Esophagus mucosa (tissue), 1 donor: ENCODE results near the gene VDAC1. TPM values are rescaled to one million over a fixed set of nuclear protein-coding genes. Genes with fewer than 3 reads are reported as not detected.
"Not testable (repeated sequence)": the region's sequence is repeated elsewhere in the genome, so short reads cannot be mapped to it uniquely, and the experiment has no call there.

Experiments used
- ATAC-seq: fragments of 200-7000 bp; cut with Tn5 transposase; one replicate; pipeline ENCODE4 v1.9.1; 2020
- total RNA-seq: library from RNA; stranded (reverse); gene quantifications from one replicate; pipeline ENCODE4 v1.2.4, GENCODE V29; 2023
- donor health status: DM: yes; HTN: yes; CAD: no.

The VDAC1 gene
- total RNA-seq, 1 donor from 2014 or later = 154 TPM

DNA sequence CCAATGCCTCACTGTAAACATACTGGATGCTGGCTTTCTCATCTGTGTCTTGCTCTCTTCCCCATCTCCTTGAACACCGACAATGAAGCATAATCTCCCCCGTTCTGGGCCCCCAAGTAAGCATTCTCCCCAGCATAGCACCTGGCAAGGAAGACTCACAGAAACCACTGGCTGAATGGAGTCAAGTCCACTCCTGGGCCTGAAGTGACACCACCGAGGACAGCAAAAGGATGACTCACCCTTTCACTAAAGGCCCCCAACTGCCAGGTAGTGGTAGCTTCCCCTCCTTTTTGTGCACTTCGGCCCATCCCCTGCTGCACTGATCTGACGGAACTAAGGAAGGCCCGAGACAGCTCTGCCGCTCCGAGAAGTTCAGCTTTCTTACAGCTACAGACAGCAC, 9.4 kb downstream of the VDAC1 start:
- ATAC-seq = no peak

GRCh38 chr5:133994990-133995333, 9.8 kb downstream of the VDAC1 start:
- no peak for ATAC-seq

GRCh38 chr5:133994297-133994989, 10.3 kb downstream of the VDAC1 start:
- no peak for ATAC-seq

GRCh38 chr5:133993185-133993936, 11.4 kb downstream of the VDAC1 start:
- ATAC-seq = no peak

DNA sequence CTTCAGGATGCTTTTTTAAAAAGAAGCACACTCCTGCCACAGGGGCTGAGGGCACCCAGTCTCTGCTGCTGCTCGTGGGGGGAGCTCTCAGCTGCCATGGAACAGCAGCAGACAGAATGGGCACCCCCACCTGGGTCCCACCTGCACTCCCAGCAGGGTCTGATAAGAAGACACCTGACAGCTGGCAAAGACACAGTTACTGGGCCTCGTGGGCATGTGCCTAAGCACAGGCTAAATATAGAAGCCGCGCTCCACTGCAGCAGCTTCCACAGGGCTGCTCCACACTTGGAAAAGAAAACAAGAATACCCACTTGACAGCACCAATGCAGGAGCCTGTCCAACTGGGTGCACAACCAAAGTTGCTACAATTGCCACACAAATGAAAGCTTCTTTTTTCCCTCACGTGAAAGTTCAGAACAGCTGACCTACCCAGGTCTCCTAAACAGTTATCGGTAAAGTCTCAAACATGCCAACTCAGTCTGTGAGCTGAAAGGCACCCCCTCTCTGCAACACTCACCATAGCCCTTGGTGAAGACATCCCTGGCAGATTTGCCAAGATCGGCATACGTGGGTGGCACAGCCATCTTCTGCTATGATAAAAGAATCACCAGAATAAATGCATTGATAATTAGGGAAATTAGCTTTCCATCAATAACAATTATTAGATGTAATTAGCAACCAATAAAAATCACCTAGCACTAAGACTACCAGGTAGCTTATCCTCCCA, 12.2 kb downstream of the VDAC1 start:
- no peak for ATAC-seq

GRCh38 chr5:133991171-133991910, 13.4 kb downstream of the VDAC1 start:
- no peak for ATAC-seq

GRCh38 chr5:133990396-133990795, 14.4 kb downstream of the VDAC1 start:
- no peak for ATAC-seq

GRCh38 chr5:133985540-133986180, 19.1 kb downstream of the VDAC1 start:
- no peak for ATAC-seq

DNA sequence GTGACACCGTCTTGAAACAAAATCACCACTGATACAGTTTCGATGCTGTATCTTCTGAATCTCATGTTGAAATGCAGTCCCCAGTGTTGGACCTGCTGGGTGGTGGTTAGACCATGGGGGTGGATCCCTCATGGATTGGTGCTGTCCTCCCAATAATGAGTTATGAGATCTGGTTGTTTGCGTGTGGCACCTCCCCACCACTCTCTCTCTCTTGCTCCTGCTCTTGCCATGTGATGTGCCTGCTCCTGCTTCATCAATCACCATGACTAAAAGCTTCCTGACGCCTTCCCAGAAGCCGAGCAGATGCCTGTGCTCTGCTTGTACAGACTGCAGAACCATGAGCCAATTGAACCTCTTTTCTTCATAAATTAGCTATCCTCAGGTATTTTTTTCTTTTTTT, 21.1 kb downstream of the VDAC1 start:
- ATAC-seq = no peak

DNA sequence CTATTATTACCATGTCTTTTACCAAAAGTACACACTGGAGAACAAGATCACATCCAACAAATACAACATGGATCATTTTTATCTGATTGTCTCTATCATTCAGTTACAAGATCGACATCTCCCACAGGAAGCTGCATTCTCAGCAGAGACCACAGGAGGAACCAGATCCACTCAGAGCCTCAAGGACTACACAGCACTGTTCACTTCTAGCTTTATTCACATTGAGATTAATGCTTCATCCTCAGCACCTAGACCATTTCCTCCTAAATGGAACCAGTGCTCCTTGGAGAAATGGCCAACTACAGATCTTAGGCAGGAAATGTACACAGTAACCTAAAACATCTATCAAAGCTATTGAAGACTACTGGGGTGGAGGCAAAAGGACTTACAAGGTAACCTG, 23.1 kb downstream of the VDAC1 start:
- ATAC-seq = no peak

- ATAC-seq = no peak
Observed at GRCh38 chr5:133980652-133981051, 24.1 kb downstream of the VDAC1 start.

GRCh38 chr5:133978943-133979342, 25.8 kb downstream of the VDAC1 start:
- ATAC-seq = no peak

GRCh38 chr5:133977858-133978257, 26.9 kb downstream of the VDAC1 start:
- no peak for ATAC-seq

GRCh38 chr5:133977161-133977787, 27.5 kb downstream of the VDAC1 start:
- peak; percentile 64 for ATAC-seq

- not testable (repeated sequence) for ATAC-seq
Observed at GRCh38 chr5:133975546-133975945, 29.2 kb downstream of the VDAC1 start.

DNA sequence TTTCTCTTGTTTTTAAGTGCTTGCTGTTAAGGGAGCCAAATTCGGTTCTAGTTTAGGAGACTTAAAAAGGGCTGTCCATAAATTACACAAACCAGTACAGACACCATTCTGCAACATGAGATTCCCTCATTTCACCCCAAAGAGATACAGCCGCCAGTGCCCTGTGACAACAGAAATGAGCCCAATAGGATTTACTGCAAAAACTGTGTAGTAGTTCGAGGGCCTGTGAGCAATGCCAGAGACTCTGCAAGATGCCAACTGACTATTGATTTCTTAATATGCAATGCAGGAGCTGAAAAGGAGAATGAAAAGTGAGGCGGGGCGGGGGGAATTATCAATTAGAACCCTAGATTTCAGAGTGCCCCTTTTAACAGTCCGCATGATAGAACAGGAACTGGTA, 30.6 kb downstream of the VDAC1 start:
- ATAC-seq = no peak

GRCh38 chr5:133970325-133970909, 34.4 kb downstream of the VDAC1 start:
- ATAC-seq = no peak

DNA sequence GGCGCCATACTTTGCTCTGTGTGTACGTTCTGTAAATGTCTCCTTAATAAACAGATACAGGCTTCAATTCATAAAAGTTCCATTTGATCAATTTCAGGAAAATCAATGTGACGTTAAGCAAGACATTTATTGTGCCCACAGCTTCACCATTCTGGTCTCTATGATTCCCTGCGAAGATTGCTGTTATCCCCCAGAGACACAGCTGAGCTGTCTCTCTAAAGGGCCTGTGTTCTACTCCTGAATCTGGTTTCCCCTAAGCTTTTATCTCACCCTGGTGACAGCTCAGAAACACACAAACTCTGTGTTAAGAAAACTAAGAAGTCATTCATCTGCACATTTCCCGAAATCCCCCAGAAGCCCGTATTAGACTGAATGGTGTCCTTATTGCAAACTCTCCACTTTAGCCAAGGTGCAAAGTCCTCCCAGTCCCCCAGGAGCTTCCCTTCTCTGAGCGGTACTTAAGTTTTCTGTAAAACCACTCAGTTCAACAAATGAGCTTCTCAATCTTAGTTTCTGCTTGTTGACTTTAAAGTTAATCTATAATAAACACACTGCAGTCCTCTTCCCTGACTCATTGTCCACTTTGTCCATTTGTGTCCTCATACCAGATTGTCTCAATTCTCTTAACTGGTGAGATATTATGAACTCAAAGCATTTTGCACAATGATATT, 35.0 kb downstream of the VDAC1 start:
- no peak for ATAC-seq

GRCh38 chr5:133968204-133968980, 36.4 kb downstream of the VDAC1 start, which contains the start of gene C5orf15:
C5orf15 (minus strand) TSS chr5:133968625; CDS start chr5:133968584, 41 bp downstream.
- peak; percentile 98 for ATAC-seq

DNA sequence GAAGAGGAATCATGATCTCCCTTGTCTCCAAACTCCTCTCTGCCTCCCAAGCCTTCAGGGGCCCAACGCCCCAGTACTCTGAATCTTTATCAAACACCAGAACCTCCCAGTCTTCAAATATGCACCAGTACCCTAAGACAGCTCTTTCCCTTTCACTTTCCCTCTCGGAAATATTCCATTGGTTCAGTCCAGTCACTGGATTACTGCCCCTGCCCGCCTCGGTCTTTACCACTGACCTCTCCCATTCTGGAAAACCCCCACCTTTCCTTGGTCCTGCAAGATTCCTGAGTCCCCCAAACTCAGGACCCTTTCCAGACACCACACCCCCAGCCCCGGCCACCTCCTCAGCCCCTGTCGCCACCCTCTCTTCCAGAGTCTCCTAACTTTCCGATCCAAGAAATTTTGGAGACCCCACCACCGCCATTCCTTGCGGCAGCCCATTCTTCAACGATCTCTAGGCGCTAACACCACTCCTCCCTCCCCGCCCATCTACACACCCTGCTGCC, 37.0 kb downstream of the VDAC1 start:
- peak; percentile 2 for ATAC-seq
